DND-41 (cell line): ENCODE results near the gene PELI2.

Source experiments
- ATAC-seq: fragments of 200-7000 bp; cut with Tn5 transposase; 3 replicates; pipeline ENCODE4 v1.9.1; 2021; ENCODE audit warnings: low read depth; ENCODE audit not compliant: insufficient read depth
- DNase-seq: peaks from one replicate; pipeline ENCODE4 v3.0.0-alpha.2; 2020
- H2AFZ ChIP-seq: 2 replicates; pipeline ENCODE4 v1.6.0; 2012; ENCODE audit warnings: low read depth, low read length
- H3K27ac ChIP-seq: 2 replicates; pipeline ENCODE4 v1.5.1; 2012; ENCODE audit warnings: low read length, inconsistent platforms
- H3K27me3 ChIP-seq: fragments of 200-600 bp; sonication (generic); 2 replicates; pipeline ENCODE4 v1.6.0; 2012; ENCODE audit warnings: low read length, mild to moderate bottlenecking, inconsistent platforms; ENCODE audit not compliant: insufficient read depth, poor library complexity
- H3K36me3 ChIP-seq: 2 replicates; pipeline ENCODE4 v1.5.1; 2012; ENCODE audit warnings: low read length, inconsistent platforms; ENCODE audit not compliant: insufficient read depth
- H3K4me1 ChIP-seq: 2 replicates; pipeline ENCODE4 v1.5.1; 2012; ENCODE audit warnings: mild to moderate bottlenecking, low read length; ENCODE audit not compliant: insufficient read depth
- H3K4me2 ChIP-seq: 2 replicates; pipeline ENCODE4 v1.6.0; 2012; ENCODE audit warnings: mild to moderate bottlenecking, moderate library complexity, low read length, inconsistent platforms; ENCODE audit not compliant: insufficient read depth
- H3K4me3 ChIP-seq, 2 experiments: fragments of 200-600 bp in 1 of 2; shearing (Covaris generic) in 1 of 2; 2 replicates each; pipeline ENCODE4 v1.5.1; 2012 to 2016; ENCODE audit warnings: inconsistent platforms in 2 of 2, low read length in 2 of 2, mild to moderate bottlenecking in 2 of 2, low read depth in 1 of 2, moderate library complexity in 1 of 2
- H3K79me2 ChIP-seq: 2 replicates; pipeline ENCODE4 v1.6.0; 2012; ENCODE audit warnings: low read length, inconsistent platforms; ENCODE audit not compliant: insufficient read depth
- H3K9ac ChIP-seq: 2 replicates; pipeline ENCODE4 v1.6.0; 2012; ENCODE audit warnings: low read depth, mild to moderate bottlenecking, inconsistent platforms, low read length, moderate library complexity
- H3K9me3 ChIP-seq: 2 replicates; pipeline ENCODE4 v1.5.1; 2012; ENCODE audit warnings: low read length, moderate library complexity, mild to moderate bottlenecking, inconsistent platforms; ENCODE audit not compliant: insufficient read depth, severe bottlenecking
- H4K20me1 ChIP-seq: 2 replicates; pipeline ENCODE4 v1.6.0; 2012; ENCODE audit warnings: low read length; ENCODE audit not compliant: insufficient read depth
- EZH2 ChIP-seq: IDR thresholded peaks from 3 replicates; pipeline ENCODE4 v1.6.1; 2012; ENCODE audit warnings: borderline replicate concordance, low read depth, mild to moderate bottlenecking, moderate library complexity, low read length, inconsistent platforms; ENCODE audit not compliant: severe bottlenecking
- TF ChIP-seq, protein P1 (sequence below): IDR thresholded peaks from 2 replicates; pipeline ENCODE4 v1.5.1; 2012; ENCODE audit warnings: borderline replicate concordance, low read length, moderate library complexity, mild to moderate bottlenecking; ENCODE audit not compliant: poor library complexity, severe bottlenecking; ENCODE audit errors: extremely low read depth

PELI2 gene

DNA sequence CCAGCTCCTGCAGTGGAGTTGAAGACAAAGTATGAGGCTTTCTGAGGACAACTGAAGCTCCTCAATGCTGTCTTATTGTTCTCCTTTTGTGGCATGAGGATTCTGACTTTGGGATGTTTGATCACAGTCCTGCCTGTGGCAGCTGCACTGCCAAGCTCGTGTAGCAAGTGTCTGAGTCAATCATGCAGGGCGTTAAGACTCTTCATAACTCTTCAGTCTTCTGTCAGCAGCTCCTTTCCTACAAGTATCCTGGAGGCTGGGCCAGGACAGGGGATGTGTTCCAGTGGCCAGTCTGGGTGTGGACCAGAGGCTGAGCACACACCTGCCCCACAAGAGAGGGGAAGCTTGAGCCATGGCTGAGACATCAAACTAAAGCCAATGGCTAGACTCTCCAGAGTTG is 94.3 kb downstream of the PELI2 start:
- peak; percentile 27; the same call in 2 of the 3 replicates for ATAC-seq

DNA sequence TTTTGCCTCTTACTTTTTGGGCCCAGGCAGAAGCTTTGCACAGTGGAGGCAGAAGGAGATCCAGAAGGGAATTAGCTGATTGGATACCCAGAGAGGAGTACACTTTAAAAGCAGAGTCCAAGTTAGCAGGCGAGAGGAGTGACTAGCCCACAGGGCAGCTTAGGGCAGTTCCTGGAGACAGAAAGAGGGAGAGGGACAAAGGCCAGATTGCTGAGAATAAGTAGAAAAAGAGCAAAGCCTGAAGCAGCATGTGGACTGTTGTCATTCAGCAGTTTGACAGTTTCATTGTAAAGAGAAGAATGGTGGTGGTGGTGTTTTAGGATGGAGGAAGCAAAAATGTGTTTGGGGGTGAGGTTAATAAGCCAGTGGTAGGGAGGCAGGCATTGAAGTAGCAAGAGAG is 95.1 kb downstream of the PELI2 start:
- Histone ChIP-seq H3K36me3 (peaks cover 5% of the 10 kb centered on the region; the same call in 1 of the 2 replicates), H3K9ac (no peak overlapping the region), H3K27ac (peak overlapping the region; percentile 94), H2AFZ (no peak overlapping the region), H3K4me2 (no peak overlapping the region), H3K27me3 (no peaks in the 10 kb centered on the region), H3K4me3 (no peak overlapping the region), H3K79me2 (peaks cover 98% of the 10 kb centered on the region), H3K4me1 (peaks cover 97% of the 10 kb centered on the region), H4K20me1 (peaks cover 38% of the 10 kb centered on the region), H3K9me3 (no peaks in the 10 kb centered on the region)
- DNase-seq (no peak), ATAC-seq (no peak)
- TF ChIP-seq, protein P1, sequence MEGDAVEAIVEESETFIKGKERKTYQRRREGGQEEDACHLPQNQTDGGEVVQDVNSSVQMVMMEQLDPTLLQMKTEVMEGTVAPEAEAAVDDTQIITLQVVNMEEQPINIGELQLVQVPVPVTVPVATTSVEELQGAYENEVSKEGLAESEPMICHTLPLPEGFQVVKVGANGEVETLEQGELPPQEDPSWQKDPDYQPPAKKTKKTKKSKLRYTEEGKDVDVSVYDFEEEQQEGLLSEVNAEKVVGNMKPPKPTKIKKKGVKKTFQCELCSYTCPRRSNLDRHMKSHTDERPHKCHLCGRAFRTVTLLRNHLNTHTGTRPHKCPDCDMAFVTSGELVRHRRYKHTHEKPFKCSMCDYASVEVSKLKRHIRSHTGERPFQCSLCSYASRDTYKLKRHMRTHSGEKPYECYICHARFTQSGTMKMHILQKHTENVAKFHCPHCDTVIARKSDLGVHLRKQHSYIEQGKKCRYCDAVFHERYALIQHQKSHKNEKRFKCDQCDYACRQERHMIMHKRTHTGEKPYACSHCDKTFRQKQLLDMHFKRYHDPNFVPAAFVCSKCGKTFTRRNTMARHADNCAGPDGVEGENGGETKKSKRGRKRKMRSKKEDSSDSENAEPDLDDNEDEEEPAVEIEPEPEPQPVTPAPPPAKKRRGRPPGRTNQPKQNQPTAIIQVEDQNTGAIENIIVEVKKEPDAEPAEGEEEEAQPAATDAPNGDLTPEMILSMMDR: no peak
- TF ChIP-seq EZH2: no peak

More for the DNA sequence above, 94.3 kb downstream of the PELI2 start:
- Histone ChIP-seq H3K4me2 (no peak overlapping the region), H3K4me1 (peaks cover 97% of the 10 kb centered on the region), H2AFZ (no peak overlapping the region), H4K20me1 (peaks cover 42% of the 10 kb centered on the region), H3K36me3 (peaks cover 5% of the 10 kb centered on the region; the same call in 1 of the 2 replicates), H3K9ac (0 out of 2 replicates have a peak overlapping the region, but pooled peaks have one; percentile 1), H3K4me3 (no peak overlapping the region), H3K9me3 (no peaks in the 10 kb centered on the region), H3K27me3 (no peaks in the 10 kb centered on the region), H3K27ac (peak overlapping the region; percentile 94), H3K79me2 (peaks cover 98% of the 10 kb centered on the region)
- DNase-seq: peak; percentile 43
- no peak for TF ChIP-seq EZH2
- TF ChIP-seq, protein P1: no peak

DNA sequence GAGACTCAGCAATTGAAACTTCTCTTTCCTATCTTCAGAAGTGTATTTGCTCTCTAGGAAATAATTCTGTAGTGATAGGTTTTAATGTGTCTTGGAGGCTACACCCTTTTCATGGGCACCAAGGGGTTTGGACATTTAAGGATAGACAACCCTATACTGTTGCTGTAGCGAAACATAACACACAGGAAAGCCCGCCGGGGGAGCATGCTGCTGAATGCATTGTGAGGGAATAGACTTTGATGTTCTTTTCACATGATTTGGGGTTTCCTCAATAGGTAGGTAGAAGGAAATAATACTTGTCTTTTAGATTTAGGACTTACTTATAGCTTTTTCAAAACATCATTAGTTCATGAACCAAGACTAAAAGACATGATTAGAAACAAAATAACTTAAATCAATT is 97.0 kb downstream of the PELI2 start:
- H3K27me3 ChIP-seq: no peaks in the 10 kb centered on the region
- DNase-seq (peak; percentile 71), ATAC-seq (peak; percentile 49)
- peaks cover 100% of the 10 kb centered on the region for H3K4me1 ChIP-seq
- H3K79me2 ChIP-seq: peaks cover 98% of the 10 kb centered on the region
- peak overlapping the region in 1 of 2 experiments; percentile 16; a peak in 2 of 4 replicates for H3K4me3 ChIP-seq
- no peaks in the 10 kb centered on the region for H3K9me3 ChIP-seq
- no peak for TF ChIP-seq EZH2
- TF ChIP-seq, protein P1: no peak
- H3K4me2 ChIP-seq: peak overlapping the region; percentile 69
- H3K9ac ChIP-seq: peak overlapping the region; percentile 50
- peak overlapping the region; percentile 94 for H3K27ac ChIP-seq
- peaks cover 5% of the 10 kb centered on the region; the same call in 1 of the 2 replicates for H3K36me3 ChIP-seq
- no peak overlapping the region for H2AFZ ChIP-seq
- peaks cover 40% of the 10 kb centered on the region for H4K20me1 ChIP-seq
